ENCODE data around the gene LDLRAD3.
A peak's percentile ranks its signal among the peaks of the same experiment; 100 is the strongest.
"Not testable (repeated sequence)": the region's sequence is repeated elsewhere in the genome, so short reads cannot be mapped to it uniquely, and the experiment has no call there.

The LDLRAD3 gene

GRCh38 chr11:36187622-36188021 lies 243.8 kb downstream of the LDLRAD3 start:
- H3K4me3 ChIP-seq (ENCODE audit: low read depth, low read length): no peak overlapping the region
- no peak for DNase-seq (ENCODE audit: low read depth)
- TF ChIP-seq, protein P1, sequence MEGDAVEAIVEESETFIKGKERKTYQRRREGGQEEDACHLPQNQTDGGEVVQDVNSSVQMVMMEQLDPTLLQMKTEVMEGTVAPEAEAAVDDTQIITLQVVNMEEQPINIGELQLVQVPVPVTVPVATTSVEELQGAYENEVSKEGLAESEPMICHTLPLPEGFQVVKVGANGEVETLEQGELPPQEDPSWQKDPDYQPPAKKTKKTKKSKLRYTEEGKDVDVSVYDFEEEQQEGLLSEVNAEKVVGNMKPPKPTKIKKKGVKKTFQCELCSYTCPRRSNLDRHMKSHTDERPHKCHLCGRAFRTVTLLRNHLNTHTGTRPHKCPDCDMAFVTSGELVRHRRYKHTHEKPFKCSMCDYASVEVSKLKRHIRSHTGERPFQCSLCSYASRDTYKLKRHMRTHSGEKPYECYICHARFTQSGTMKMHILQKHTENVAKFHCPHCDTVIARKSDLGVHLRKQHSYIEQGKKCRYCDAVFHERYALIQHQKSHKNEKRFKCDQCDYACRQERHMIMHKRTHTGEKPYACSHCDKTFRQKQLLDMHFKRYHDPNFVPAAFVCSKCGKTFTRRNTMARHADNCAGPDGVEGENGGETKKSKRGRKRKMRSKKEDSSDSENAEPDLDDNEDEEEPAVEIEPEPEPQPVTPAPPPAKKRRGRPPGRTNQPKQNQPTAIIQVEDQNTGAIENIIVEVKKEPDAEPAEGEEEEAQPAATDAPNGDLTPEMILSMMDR (conservative IDR thresholded peaks at IDR 0.05; ENCODE audit: low read depth, low read length): no peak

GRCh38 chr11:36189735-36190134 lies 245.9 kb downstream of the LDLRAD3 start:
- not testable (repeated sequence) for DNase-seq (ENCODE audit: low read depth); H3K4me3 ChIP-seq (ENCODE audit: low read depth, low read length)

- no peak overlapping the region for H3K4me3 ChIP-seq (ENCODE audit: low read depth, low read length)
- peak; percentile 10 for DNase-seq (ENCODE audit: low read depth)
- TF ChIP-seq, protein P1 (conservative IDR thresholded peaks at IDR 0.05; ENCODE audit: low read depth, low read length): no peak
Measured at GRCh38 chr11:36191941-36192340, 248.1 kb downstream of the LDLRAD3 start.

GRCh38 chr11:36192425-36193289 lies 248.8 kb downstream of the LDLRAD3 start:
- no peak overlapping the region for H3K4me3 ChIP-seq (ENCODE audit: low read depth, low read length)
- TF ChIP-seq, protein P1 (conservative IDR thresholded peaks at IDR 0.05; ENCODE audit: low read depth, low read length): no peak
- DNase-seq (ENCODE audit: low read depth): no peak

DNA sequence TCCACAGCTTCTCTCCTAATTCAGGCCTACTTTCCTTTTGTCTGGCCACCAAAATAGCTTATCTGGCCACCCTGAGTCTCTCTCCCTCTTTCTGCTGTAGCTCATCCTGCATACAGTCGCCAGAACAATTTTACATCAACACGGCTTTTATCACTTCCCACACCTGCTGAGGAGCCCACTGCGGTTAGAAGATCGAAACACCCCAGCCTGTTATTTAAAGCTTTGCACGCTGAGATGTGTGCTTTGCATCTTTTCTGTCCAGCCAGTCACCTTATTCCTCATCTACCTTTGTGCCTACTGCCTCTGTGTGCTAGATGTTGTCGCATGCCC lies 249.4 kb downstream of the LDLRAD3 start:
- no peak overlapping the region for H3K4me3 ChIP-seq (ENCODE audit: low read depth, low read length)
- TF ChIP-seq, protein P1 (conservative IDR thresholded peaks at IDR 0.05; ENCODE audit: low read depth, low read length): no peak
- no peak for DNase-seq (ENCODE audit: low read depth)

DNA sequence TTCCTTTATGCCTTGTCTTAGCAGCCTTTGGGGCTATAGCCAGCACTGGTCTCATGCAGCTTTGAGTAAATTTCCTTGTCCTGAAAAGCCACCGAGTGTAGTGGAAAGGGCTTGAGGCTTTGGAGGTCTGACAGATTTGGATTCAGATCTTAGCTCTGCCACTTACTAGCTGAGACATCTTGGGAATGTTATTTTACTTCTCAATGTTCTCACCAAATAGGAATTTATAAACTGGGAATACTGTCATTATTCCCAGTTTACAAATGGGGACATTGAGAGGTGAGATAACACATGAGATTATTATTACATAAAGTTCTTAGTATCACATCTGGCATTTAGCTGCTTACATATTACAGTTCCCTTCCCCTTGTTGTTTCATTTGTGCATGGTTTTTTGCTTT lies 249.9 kb downstream of the LDLRAD3 start:
- TF ChIP-seq, protein P1 (conservative IDR thresholded peaks at IDR 0.05; ENCODE audit: low read depth, low read length): no peak
- no peak for DNase-seq (ENCODE audit: low read depth)
- no peak overlapping the region for H3K4me3 ChIP-seq (ENCODE audit: low read depth, low read length)

DNA sequence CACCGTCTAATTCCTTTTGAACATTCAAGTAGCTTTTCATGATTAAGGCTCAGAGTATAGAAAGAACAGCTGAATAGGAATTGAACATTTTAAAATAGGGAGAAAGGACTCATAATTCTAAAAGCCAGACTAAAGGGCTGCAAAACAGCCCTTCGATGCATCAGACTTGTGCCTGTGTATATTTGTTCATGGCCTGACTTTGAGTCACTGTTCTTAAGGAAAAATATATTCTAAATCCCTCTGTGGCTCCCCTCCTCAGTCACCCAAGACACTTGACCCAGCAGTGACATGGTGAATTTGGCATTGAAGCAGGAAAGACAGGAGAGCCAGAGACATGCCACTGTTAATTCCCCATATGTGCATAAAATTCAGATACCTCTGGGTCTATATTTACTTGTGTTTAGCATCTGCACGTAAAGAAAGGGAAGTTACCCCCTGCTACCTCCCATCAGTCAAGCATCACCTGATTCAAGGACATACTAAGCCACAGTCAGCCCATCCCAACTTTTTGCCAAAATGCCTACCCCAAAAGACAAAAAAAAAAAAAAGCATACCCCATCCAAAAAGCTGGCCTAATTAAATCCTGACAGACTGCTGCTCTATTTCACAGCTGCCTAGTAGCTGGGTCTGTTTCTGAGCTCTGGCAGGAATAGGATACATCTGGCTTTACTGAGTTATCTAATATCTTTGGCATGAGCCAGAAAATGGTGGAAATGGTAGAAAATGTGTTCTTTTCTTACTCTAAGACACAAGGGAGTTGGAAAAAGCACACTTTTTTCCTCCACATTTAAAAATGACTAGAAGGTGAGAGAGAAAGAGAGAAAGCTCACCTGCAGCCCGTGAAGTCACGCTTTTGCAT lies 251.9 kb downstream of the LDLRAD3 start:
- H3K4me3 ChIP-seq (ENCODE audit: low read depth, low read length): no peak overlapping the region
- TF ChIP-seq, protein P1 (conservative IDR thresholded peaks at IDR 0.05; ENCODE audit: low read depth, low read length): no peak
- peak; percentile 43 for DNase-seq (ENCODE audit: low read depth)

Data from choroid plexus epithelial cell (primary cell).